NB4 (cell line): Measurements from ENCODE around the gene ZBTB1.

Experiments
- CTCF ChIP-seq: IDR thresholded peaks from one replicate; pipeline ENCODE4 v1.5.1; 2012; ENCODE audit warnings: low read depth, low read length
- MAX ChIP-seq: IDR thresholded peaks from 2 replicates; pipeline ENCODE4 v1.6.1; 2011; ENCODE audit warnings: low read depth, low read length
- POLR2A ChIP-seq: IDR thresholded peaks from 2 replicates; pipeline ENCODE4 v1.6.1; 2011; ENCODE audit warnings: mild to moderate bottlenecking; ENCODE audit not compliant: insufficient read length; ENCODE audit errors: extremely low read depth

GRCh38 chr14:64464651-64465050, 39.9 kb upstream of the ZBTB1 start:
- TF ChIP-seq CTCF (no peak), POLR2A (no peak), MAX (no peak)
